OCI-LY7 (cell line): ENCODE results near the gene SEMA3G. TPM values are rescaled to one million over a fixed set of nuclear protein-coding genes. Genes with fewer than 3 reads are reported as not detected.

Experiments used
- Bru-seq: library from RNA; stranded (reverse); fragments of 400-500 nt; gene quantifications from one replicate; lab custom pipeline; 2021; lab: Mats Ljungman, UMichigan
- BruChase-seq, 2 experiments: library from RNA; stranded (reverse); fragments of 400-500 nt; gene quantifications; one replicate each; lab custom pipeline; 2021; lab: Mats Ljungman, UMichigan
- BruUV-seq: library from RNA; stranded (reverse); fragments of 400-500 nt; replicated peaks from 2 replicates; lab custom pipeline; 2021; lab: Mats Ljungman, UMichigan
- CTCF ChIA-PET: fragments of 300-600 bp; sonication (Branson Sonifier 250); formaldehyde crosslinking; loops from one replicate; lab custom pipeline; 2022; ENCODE audit warnings: antibody characterized with exemption; ENCODE audit not compliant: unreplicated experiment; lab: Charles Lee
- POLR2A ChIA-PET: fragments of 300-600 bp; sonication (Branson Sonifier 250); formaldehyde crosslinking; loops from one replicate; lab custom pipeline; 2022; ENCODE audit warnings: antibody characterized with exemption; lab: Charles Lee
- DNase-seq: peaks from one replicate; pipeline ENCODE4 v3.0.0-alpha.2; 2015; ENCODE audit warnings: low spot score
- H2AFZ ChIP-seq: fragments of 200-600 bp; sonication (generic), shearing (Covaris generic); 2 replicates; pipeline ENCODE4 v1.6.1; 2014; ENCODE audit warnings: mild to moderate bottlenecking, antibody characterized with exemption, low read length, moderate library complexity
- H3K27ac ChIP-seq: fragments of 200-600 bp; sonication (generic); 2 replicates; pipeline ENCODE4 v1.5.1; 2014; ENCODE audit warnings: mixed run types, low read depth, mild to moderate bottlenecking, moderate library complexity, low read length, inconsistent platforms; ENCODE audit not compliant: poor library complexity, severe bottlenecking
- H3K36me3 ChIP-seq: fragments of 200-600 bp; sonication (generic); 2 replicates; pipeline ENCODE4 v1.6.1; 2014; ENCODE audit warnings: mild to moderate bottlenecking, antibody characterized with exemption, low read length, moderate library complexity, mixed read lengths; ENCODE audit not compliant: insufficient read depth
- H3K4me1 ChIP-seq: fragments of 200-600 bp; sonication (generic); 2 replicates; pipeline ENCODE4 v1.5.1; 2014; ENCODE audit warnings: mild to moderate bottlenecking, low read length; ENCODE audit not compliant: insufficient read depth, poor library complexity, severe bottlenecking
- H3K4me2 ChIP-seq: fragments of 200-600 bp; sonication (generic); 2 replicates; pipeline ENCODE4 v1.6.1; 2014; ENCODE audit warnings: mild to moderate bottlenecking, low read length
- H3K4me3 ChIP-seq: fragments of 200-600 bp; sonication (generic); 2 replicates; pipeline ENCODE4 v1.5.1; 2014; ENCODE audit warnings: mild to moderate bottlenecking, low read depth, low read length; ENCODE audit not compliant: poor library complexity, severe bottlenecking
- H3K79me2 ChIP-seq: fragments of 200-600 bp; sonication (generic); 2 replicates; pipeline ENCODE4 v1.6.1; 2016; ENCODE audit warnings: low read depth, mild to moderate bottlenecking, low read length, moderate library complexity, mixed read lengths; ENCODE audit not compliant: insufficient read depth
- H3K9me2 ChIP-seq: fragments of 200-600 bp; sonication (generic); 2 replicates; pipeline ENCODE4 v1.6.1; 2016; ENCODE audit warnings: mild to moderate bottlenecking, low read length, mixed read lengths; ENCODE audit not compliant: insufficient read depth
- H3K9me3 ChIP-seq: fragments of 200-600 bp; sonication (generic); 2 replicates; pipeline ENCODE4 v1.6.1; 2014; ENCODE audit warnings: mild to moderate bottlenecking, mixed run types, low read length, mixed read lengths
- H4K20me1 ChIP-seq: fragments of 200-600 bp; sonication (generic); 2 replicates; pipeline ENCODE4 v1.6.1; 2014; ENCODE audit warnings: mild to moderate bottlenecking, antibody characterized with exemption, low read length, moderate library complexity, mixed read lengths; ENCODE audit not compliant: insufficient read depth
- CTCF ChIP-seq: fragments of 200-600 bp; sonication (generic); conservative IDR thresholded peaks from 2 replicates; pipeline ENCODE4 v1.5.1; 2014; ENCODE audit warnings: mild to moderate bottlenecking, antibody characterized with exemption, low read length, moderate library complexity, mixed read lengths
- EZH2phosphoT487 ChIP-seq: fragments of 200-600 bp; sonication (generic); IDR thresholded peaks from 2 replicates; pipeline ENCODE4 v1.6.1; 2018; ENCODE audit warnings: low read depth, borderline replicate concordance, mild to moderate bottlenecking, mixed run types, antibody characterized with exemption, low read length, moderate library complexity, mixed read lengths
- intact Hi-C: fragments of 100-400 bp; cut with micrococcal nuclease; formaldehyde crosslinking; loops from one replicate; pipeline ENCODE4 v1.10.0; 2022; ENCODE audit not compliant: unreplicated experiment
- long read RNA-seq: library from polyadenylated mRNA; stranded (forward); transcript quantifications from one replicate; pipeline ENCODE4 v2.0.0, GENCODE V29; 2022
- total RNA-seq, 2 experiments: library from RNA; depleted of rRNA in 1 of 2; stranded (reverse); fragments of >200 nt in 1 of 2; shearing (Covaris generic) in 1 of 2; gene quantifications; 2 replicates each; pipeline ENCODE4 v1.2.3, GENCODE V29; 2014 to 2022

The SEMA3G gene
- total RNA-seq (2014; rRNA removed; shearing (Covaris generic)) (not detected in 2 replicates), total RNA-seq (2022) (0.15 TPM in 1 of 2 replicates, not detected in the other), Bru-seq, nascent RNA (percentile 12 among the genes with signal in this experiment), BruChase-seq, experiment 1, labeled RNA remaining after a 6-hour chase (not detected), BruChase-seq, experiment 2, labeled RNA remaining after a 2-hour chase (percentile 15 among the genes with signal in this experiment)
- long read RNA-seq, result 0 reads

GRCh38 chr3:52444860-52445793 lies at the start of gene SEMA3G:
Gene SEMA3G (minus strand): TSS chr3:52445103. CDS start chr3:52445027, 76 bp downstream.
- H3K4me3 ChIP-seq, result no peak within 1 kb of the TSS
- TF ChIP-seq CTCF (peak; percentile 48), EZH2phosphoT487 (no peak)

GRCh38 chr3:52494445-52494844 lies 49.5 kb upstream of the SEMA3G start:
- no peak overlapping the region for H3K4me2 ChIP-seq
- POLR2A ChIA-PET, result no interaction called here
- H3K79me2 ChIP-seq, result no peaks in the 10 kb centered on the region
- H2AFZ ChIP-seq, result no peak overlapping the region
- H3K36me3 ChIP-seq, result peaks cover 35% of the 10 kb centered on the region; the same call in 1 of the 2 replicates
- intact Hi-C loops, result no loop called here
- no peaks in the 10 kb centered on the region for H3K9me3 ChIP-seq
- H3K27ac ChIP-seq, result no peak overlapping the region
- H4K20me1 ChIP-seq, result no peaks in the 10 kb centered on the region
- BruUV-seq, result no TSS peak
- H3K4me1 ChIP-seq, result no peaks in the 10 kb centered on the region
- H3K4me3 ChIP-seq, result no peak overlapping the region
- CTCF ChIA-PET, result no interaction called here
- no peak for DNase-seq
- H3K9me2 ChIP-seq, result no peaks in the 10 kb centered on the region
- no peak for TF ChIP-seq EZH2phosphoT487
- TF ChIP-seq CTCF, result no peak

More at GRCh38 chr3:52444860-52445793, at the start of gene SEMA3G:
- POLR2A ChIA-PET, result no interaction called here
- no peak within 1 kb of the TSS for H2AFZ ChIP-seq
- H3K27ac ChIP-seq, result no peak within 1 kb of the TSS
- H3K4me1 ChIP-seq, result no peaks in the 10 kb centered on the region
- H3K4me2 ChIP-seq, result peak within 1 kb of the TSS; percentile 18; the same call in 1 of the 2 replicates
- H4K20me1 ChIP-seq, result no peaks in the 10 kb centered on the region
- CTCF ChIA-PET, result interaction anchor here (0.6 to 1.0 kb wide), 2 partner anchors 33 to 60 kb away, joined by 4 read pairs; no protein-coding TSS in a partner anchor
- no peaks in the 10 kb centered on the region for H3K36me3 ChIP-seq
- H3K79me2 ChIP-seq, result no peaks in the 10 kb centered on the region
- intact Hi-C loops, result loop anchor here (5.0 to 10.0 kb wide), 3 partner anchors 70 to 443 kb away; partner anchors contain the start of gene TLR9
- no peaks in the 10 kb centered on the region for H3K9me3 ChIP-seq
- H3K9me2 ChIP-seq, result no peaks in the 10 kb centered on the region
- DNase-seq, result peak; percentile 72
- BruUV-seq, result no TSS peak
